Fibroblast of lung (primary cell): ENCODE measurements around the gene ERBB2. TPM values are rescaled to one million over a fixed set of nuclear protein-coding genes. Genes with fewer than 3 reads are reported as not detected.

Experiments used
- DNase-seq, 2 donors: peaks; one replicate each; pipeline versions ENCODE4 v3.0.0 to v3.0.0-alpha.2; 2010; ENCODE audit warnings: low read depth in 2 of 2
- H2AFZ ChIP-seq: 2 replicates; pipeline ENCODE4 v1.5.1; 2012; ENCODE audit warnings: low read length, control low read depth, inconsistent platforms
- H3K27ac ChIP-seq: 2 replicates; pipeline ENCODE4 v1.5.1; 2011; ENCODE audit warnings: low read length, control low read depth; ENCODE audit not compliant: insufficient read depth
- H3K27me3 ChIP-seq: 2 replicates; pipeline ENCODE4 v1.5.1; 2011; ENCODE audit warnings: mild to moderate bottlenecking, low read length; ENCODE audit not compliant: control insufficient read depth, insufficient read depth
- H3K36me3 ChIP-seq: 2 replicates; pipeline ENCODE4 v1.5.1; 2011; ENCODE audit warnings: low read length; ENCODE audit not compliant: control insufficient read depth, insufficient read depth
- H3K4me1 ChIP-seq: 2 replicates; pipeline ENCODE4 v1.5.1; 2011; ENCODE audit warnings: low read length; ENCODE audit not compliant: control insufficient read depth, insufficient read depth; ENCODE audit errors: extremely low read depth
- H3K4me2 ChIP-seq: 2 replicates; pipeline ENCODE4 v1.5.1; 2011; ENCODE audit warnings: low read length, control low read depth; ENCODE audit not compliant: insufficient read depth; ENCODE audit errors: extremely low read depth
- H3K4me3 ChIP-seq, 4 experiments: fragments of 200-600 bp in 1 of 4; sonication (generic) in 1 of 4; replicated peaks in 1 of 4; 2 replicates each; pipeline ENCODE4 v1.5.1; 2011 to 2016; ENCODE audit warnings: low read length in 4 of 4, low read depth in 3 of 4, mild to moderate bottlenecking in 3 of 4, control low read depth in 2 of 4, inconsistent platforms in 1 of 4, mixed read lengths in 1 of 4; ENCODE audit not compliant: insufficient read depth in 1 of 4; ENCODE audit errors: control extremely low read depth in 1 of 4
- H3K79me2 ChIP-seq: 2 replicates; pipeline ENCODE4 v1.5.1; 2012; ENCODE audit warnings: mild to moderate bottlenecking, low read length, inconsistent platforms; ENCODE audit not compliant: control insufficient read depth, insufficient read depth
- H3K9ac ChIP-seq: 2 replicates; pipeline ENCODE4 v1.5.1; 2011; ENCODE audit warnings: mild to moderate bottlenecking, low read length, control low read depth; ENCODE audit not compliant: insufficient read depth
- H3K9me3 ChIP-seq: 2 replicates; pipeline ENCODE4 v1.5.1; 2012; ENCODE audit warnings: low read depth, low read length; ENCODE audit not compliant: control insufficient read depth, insufficient read depth
- H4K20me1 ChIP-seq: 2 replicates; pipeline ENCODE4 v1.5.1; 2011; ENCODE audit warnings: low read length; ENCODE audit not compliant: control insufficient read depth, insufficient read depth; ENCODE audit errors: extremely low read depth
- EZH2 ChIP-seq: IDR thresholded peaks from 2 replicates; pipeline ENCODE4 v1.5.1; 2012; ENCODE audit warnings: low read length, control low read depth, mild to moderate bottlenecking; ENCODE audit errors: missing control alignments
- polyA plus RNA-seq, 2 donors: library from polyadenylated mRNA; depleted of rRNA in 1 of 2; stranded (reverse) in 1 of 2; unstranded in 1 of 2; fragments of >200 nt; gene quantifications; 2 replicates each; pipeline ENCODE4 v1.2.1, GENCODE V29; 2011 to 2012; ENCODE audit warnings: missing spikeins in 1 of 2
- total RNA-seq: library from RNA; depleted of rRNA; stranded (reverse); fragments of >200 nt; gene quantifications from 2 replicates; pipeline ENCODE4 v1.2.1, GENCODE V29; 2014
- TF ChIP-seq, protein P1 (sequence below), 2 donors: IDR thresholded peaks in 1 of 2; conservative IDR thresholded peaks in 1 of 2; 1 replicate in 1 of 2; 2 replicates in 1 of 2; pipeline ENCODE4 v1.5.1; 2011 to 2012; ENCODE audit warnings: low read length in 2 of 2, control low read depth in 1 of 2, inconsistent platforms in 1 of 2, low read depth in 1 of 2, mild to moderate bottlenecking in 1 of 2

Gene ERBB2
- total and polyA plus RNA-seq, 2 donors (not counting 1 experiment from before 2014, with no cell fraction given), result 24.7 to 33.9 TPM

DNA sequence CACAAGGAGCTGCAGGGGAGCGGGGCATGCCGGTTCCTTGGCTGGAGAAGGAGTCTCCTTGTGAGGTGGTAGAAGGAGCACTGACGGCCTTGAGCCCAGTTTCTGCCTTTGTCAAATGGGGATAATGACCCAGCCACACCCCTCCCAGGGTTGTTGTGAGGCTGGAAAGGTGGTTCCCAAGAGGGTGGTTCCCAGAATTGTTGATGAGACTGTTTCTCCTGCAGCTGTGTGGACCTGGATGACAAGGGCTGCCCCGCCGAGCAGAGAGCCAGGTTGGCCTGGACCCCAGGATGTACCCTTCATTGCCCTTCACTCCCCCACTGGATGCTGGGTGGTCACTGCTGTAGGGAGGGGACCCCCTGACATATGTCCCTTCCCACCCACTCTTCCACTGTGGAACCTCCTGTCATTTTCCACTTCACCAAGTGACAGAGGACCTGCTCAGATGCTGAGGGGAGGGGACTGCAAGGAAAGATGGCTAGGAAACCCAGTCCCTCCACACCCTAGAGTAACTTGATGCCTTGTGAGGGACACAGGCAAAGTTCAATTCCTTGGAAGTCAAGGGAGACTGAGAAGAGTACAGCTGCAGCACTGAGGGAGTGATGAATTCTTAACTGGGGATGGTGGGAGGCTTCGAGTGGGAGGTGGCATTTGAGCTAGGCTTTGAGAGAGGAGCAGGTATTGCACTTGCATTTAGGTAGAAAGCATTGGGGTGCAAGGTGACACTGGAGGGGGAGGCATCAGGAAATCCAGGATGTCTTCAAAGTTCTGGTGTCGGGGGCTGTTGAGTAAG lies 19.9 kb downstream of the ERBB2 start:
- Histone ChIP-seq H3K4me3 (no peak overlapping the region), H3K79me2 (no peaks in the 10 kb centered on the region), H3K4me2 (no peak overlapping the region), H3K36me3 (peaks cover 12% of the 10 kb centered on the region), H3K9ac (no peak overlapping the region), H3K9me3 (no peaks in the 10 kb centered on the region), H2AFZ (no peak overlapping the region), H4K20me1 (no peaks in the 10 kb centered on the region), H3K27me3 (no peaks in the 10 kb centered on the region), H3K27ac (no peak overlapping the region), H3K4me1 (no peaks in the 10 kb centered on the region)
- no peak for DNase-seq
- no peak for TF ChIP-seq EZH2
- TF ChIP-seq, protein P1, sequence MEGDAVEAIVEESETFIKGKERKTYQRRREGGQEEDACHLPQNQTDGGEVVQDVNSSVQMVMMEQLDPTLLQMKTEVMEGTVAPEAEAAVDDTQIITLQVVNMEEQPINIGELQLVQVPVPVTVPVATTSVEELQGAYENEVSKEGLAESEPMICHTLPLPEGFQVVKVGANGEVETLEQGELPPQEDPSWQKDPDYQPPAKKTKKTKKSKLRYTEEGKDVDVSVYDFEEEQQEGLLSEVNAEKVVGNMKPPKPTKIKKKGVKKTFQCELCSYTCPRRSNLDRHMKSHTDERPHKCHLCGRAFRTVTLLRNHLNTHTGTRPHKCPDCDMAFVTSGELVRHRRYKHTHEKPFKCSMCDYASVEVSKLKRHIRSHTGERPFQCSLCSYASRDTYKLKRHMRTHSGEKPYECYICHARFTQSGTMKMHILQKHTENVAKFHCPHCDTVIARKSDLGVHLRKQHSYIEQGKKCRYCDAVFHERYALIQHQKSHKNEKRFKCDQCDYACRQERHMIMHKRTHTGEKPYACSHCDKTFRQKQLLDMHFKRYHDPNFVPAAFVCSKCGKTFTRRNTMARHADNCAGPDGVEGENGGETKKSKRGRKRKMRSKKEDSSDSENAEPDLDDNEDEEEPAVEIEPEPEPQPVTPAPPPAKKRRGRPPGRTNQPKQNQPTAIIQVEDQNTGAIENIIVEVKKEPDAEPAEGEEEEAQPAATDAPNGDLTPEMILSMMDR (conservative IDR thresholded peaks at IDR 0.05 in 1 of 2, IDR thresholded peaks at IDR 0.05 in 1 of 2; ENCODE audit: low read depth in 1 of 2, low read length in 2 of 2), result no peak

- Histone ChIP-seq H4K20me1 (no peaks in the 10 kb centered on the region), H3K9me3 (no peaks in the 10 kb centered on the region), H3K4me1 (no peaks in the 10 kb centered on the region), H3K36me3 (peaks cover 13% of the 10 kb centered on the region), H2AFZ (no peak overlapping the region), H3K79me2 (no peaks in the 10 kb centered on the region), H3K27me3 (no peaks in the 10 kb centered on the region), H3K4me3 (no peak overlapping the region), H3K4me2 (no peak overlapping the region), H3K9ac (no peak overlapping the region), H3K27ac (no peak overlapping the region)
- TF ChIP-seq, protein P1 (conservative IDR thresholded peaks at IDR 0.05 in 1 of 2, IDR thresholded peaks at IDR 0.05 in 1 of 2; ENCODE audit: low read depth in 1 of 2, low read length in 2 of 2), result no peak
- DNase-seq, result no peak
Observed at GRCh38 chr17:39722104-39722503, 22.2 kb downstream of the ERBB2 start.

DNA sequence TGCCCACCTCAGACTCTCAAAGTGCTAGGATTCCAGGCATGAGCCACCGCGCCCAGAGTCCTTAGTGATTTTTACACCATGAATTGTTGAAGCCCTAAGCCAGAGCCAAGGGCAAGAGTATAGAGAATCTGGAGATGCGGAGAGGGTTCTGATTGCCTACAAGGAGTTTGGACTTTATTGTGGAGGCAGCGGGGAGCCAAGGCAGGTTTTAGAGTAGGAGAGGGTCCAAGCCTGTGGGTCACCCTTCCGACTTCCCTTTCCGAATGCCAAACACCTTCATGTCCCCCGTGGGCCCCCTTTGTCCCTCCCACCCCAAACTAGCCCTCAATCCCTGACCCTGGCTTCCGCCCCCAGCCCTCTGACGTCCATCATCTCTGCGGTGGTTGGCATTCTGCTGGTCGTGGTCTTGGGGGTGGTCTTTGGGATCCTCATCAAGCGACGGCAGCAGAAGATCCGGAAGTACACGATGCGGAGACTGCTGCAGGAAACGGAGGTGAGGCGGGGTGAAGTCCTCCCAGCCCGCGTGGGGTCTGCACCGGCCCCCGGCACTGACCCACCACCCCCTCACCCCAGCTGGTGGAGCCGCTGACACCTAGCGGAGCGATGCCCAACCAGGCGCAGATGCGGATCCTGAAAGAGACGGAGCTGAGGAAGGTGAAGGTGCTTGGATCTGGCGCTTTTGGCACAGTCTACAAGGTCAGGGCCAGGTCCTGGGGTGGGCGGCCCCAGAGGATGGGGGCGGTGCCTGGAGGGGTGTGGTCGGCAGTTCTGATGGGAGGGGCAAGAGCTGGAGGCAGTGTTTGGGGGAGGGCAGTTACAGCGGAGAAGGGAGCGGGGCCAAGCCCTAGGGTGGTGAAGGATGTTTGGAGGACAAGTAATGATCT lies 23.3 kb downstream of the ERBB2 start:
- no peaks in the 10 kb centered on the region for H4K20me1 ChIP-seq
- H3K9me3 ChIP-seq, result no peaks in the 10 kb centered on the region
- no peaks in the 10 kb centered on the region for H3K4me1 ChIP-seq
- no peak overlapping the region for H3K27ac ChIP-seq
- H3K27me3 ChIP-seq, result no peaks in the 10 kb centered on the region
- no peak overlapping the region for H3K9ac ChIP-seq
- peaks cover 16% of the 10 kb centered on the region for H3K36me3 ChIP-seq
- H3K4me2 ChIP-seq, result no peak overlapping the region
- H2AFZ ChIP-seq, result no peak overlapping the region
- DNase-seq, result no peak
- TF ChIP-seq EZH2, result no peak
- TF ChIP-seq, protein P1 (conservative IDR thresholded peaks at IDR 0.05 in 1 of 2, IDR thresholded peaks at IDR 0.05 in 1 of 2; ENCODE audit: low read depth in 1 of 2, low read length in 2 of 2), result no peak
- no peak overlapping the region for H3K4me3 ChIP-seq
- no peaks in the 10 kb centered on the region for H3K79me2 ChIP-seq
